ENCODE results near the gene PLXNA2.

DNA sequence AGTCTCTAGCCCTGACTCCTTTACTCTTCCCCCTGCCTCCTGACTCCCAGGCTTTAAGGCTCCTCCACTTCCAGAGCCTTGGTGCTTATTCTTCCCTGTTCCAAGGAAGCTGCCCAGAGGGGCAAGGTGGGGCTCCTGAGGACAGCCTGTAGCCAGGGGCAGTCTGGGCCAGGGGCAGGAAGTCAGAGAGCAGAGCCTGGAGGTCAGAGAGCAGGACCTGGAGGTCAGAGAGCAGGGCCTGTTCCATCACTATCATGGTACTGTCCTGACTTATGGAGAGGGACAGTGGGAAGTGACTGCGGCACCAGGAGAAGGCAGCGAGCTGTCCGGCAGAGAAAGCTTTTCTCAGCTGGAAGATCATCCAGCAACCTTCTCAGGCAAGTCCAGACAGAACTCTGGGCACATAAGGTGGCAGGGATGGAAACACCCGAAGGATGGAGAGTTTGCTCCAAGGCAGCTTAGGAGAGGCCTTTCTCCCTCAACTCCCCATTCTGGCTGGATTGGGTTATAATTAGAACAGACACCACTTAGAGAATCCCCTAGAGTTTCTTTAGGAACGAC, 25.0 kb downstream of the PLXNA2 start:
- TF ChIP-seq, protein P1, sequence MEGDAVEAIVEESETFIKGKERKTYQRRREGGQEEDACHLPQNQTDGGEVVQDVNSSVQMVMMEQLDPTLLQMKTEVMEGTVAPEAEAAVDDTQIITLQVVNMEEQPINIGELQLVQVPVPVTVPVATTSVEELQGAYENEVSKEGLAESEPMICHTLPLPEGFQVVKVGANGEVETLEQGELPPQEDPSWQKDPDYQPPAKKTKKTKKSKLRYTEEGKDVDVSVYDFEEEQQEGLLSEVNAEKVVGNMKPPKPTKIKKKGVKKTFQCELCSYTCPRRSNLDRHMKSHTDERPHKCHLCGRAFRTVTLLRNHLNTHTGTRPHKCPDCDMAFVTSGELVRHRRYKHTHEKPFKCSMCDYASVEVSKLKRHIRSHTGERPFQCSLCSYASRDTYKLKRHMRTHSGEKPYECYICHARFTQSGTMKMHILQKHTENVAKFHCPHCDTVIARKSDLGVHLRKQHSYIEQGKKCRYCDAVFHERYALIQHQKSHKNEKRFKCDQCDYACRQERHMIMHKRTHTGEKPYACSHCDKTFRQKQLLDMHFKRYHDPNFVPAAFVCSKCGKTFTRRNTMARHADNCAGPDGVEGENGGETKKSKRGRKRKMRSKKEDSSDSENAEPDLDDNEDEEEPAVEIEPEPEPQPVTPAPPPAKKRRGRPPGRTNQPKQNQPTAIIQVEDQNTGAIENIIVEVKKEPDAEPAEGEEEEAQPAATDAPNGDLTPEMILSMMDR (conservative IDR thresholded peaks at IDR 0.05; ENCODE audit: low read depth, low read length) = no peak
- no peak for TF ChIP-seq EZH2 (IDR thresholded peaks at IDR 0.05; ENCODE audit: borderline replicate concordance, low read depth, low read length, poor library complexity, severe bottlenecking)
